Inferior parietal cortex (tissue), 1 donor: ENCODE measurements around the gene FYN.

Experiments used
- DNase-seq: peaks from one replicate; pipeline ENCODE4 v3.0.0-alpha.2; 2016; ENCODE audit errors: extremely low spot score

FYN gene

GRCh38 chr6:111769365-111770152 is 103.7 kb downstream of the FYN start:
- DNase-seq, result no peak

- no peak for DNase-seq
Measured at GRCh38 chr6:111768431-111768770, 104.9 kb downstream of the FYN start.

DNA sequence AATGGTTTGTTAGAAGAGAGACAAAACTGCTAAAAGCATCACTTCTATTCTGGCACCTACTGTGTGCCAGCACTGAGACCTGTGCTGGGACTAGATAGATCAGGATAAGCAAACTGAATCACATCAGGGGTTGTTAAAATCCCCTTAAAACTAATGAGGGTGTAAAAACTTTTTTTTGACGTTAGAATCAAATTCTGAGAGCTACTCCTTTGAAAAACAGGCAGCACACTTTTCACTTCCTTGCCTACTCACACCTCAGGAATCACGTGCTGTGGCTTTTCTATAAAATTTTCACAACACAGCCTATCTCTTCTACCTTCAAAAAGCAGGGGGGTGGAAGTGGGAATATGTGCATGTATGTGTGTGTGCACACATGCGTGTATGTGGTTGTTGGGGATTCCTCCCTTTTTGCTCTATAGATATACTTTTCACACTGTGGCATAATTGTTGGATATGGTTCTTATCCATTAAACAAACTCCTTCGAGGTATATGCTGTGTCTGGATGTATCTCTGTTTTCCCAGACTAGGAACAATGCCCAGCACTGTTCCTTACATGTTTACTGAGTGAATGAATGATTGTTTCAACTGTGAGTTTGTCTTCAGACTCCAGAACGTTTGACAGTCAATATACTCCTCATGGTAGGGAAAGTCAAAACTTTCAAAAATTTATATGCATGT is 105.4 kb downstream of the FYN start:
- no peak for DNase-seq

GRCh38 chr6:111766201-111766857 is 106.9 kb downstream of the FYN start:
- no peak for DNase-seq

DNA sequence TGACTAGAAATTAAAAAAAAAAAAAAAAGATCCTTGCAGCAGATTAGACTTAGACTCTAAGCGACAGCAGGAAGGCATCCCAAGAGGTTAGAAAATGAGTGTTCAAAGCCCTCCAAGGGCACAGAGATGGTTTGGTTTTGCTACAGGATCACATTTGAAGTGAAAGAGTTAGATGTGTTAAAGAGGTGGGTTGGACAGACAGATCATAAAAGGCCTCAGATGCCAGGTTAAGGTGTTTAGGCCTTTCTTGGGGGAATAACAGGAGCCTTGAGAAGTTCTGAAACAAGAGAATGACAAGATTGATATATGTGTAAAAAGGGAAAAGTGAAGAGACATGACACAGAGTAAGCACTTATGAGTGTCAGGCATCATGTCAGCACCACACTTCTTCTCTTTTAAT is 107.5 kb downstream of the FYN start:
- DNase-seq, result no peak

- DNase-seq, result no peak
Measured at GRCh38 chr6:111764238-111765175, 108.7 kb downstream of the FYN start.

DNA sequence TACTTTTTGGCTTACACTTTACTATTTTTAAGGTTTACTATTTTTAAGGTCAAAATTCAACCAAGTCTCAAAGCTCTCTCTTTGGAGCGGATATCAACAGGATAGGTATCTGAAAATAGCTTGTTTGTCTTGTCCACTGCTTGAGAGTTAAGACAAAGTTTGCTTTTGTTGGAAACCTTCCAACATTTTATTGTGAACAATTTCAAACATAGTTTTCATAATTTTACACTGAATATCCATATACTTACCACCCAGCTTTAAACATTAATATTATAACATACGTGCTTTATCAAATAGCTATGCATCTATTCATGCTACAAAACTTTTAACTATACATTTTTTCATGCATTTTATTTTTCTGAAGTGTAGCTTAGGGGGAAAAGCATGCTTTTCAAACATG is 109.9 kb downstream of the FYN start:
- no peak for DNase-seq

- no peak for DNase-seq
Measured at GRCh38 chr6:111761783-111762312, 111.4 kb downstream of the FYN start.

DNA sequence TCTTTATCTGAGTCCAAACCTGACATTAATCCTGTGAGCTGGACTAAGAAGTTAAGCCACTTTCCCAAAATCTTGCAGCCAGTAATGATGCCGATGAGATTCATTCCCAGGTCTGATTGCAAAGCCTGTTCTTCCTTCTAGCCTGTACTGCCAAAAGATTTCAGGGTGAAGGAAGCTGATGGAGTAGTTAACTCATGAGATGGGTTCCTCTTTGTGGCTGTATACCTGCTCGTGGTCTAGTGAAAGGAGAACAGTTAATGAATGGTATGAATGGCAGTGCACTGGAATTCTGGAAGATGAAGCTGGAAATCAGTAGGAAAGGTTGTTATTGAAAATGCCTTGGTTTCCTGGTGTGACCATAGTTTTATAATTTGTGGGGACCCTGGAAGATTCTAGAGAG is 112.0 kb downstream of the FYN start:
- DNase-seq, result no peak

- peak; percentile 56 for DNase-seq
Measured at GRCh38 chr6:111759836-111760785, 113.1 kb downstream of the FYN start.

DNA sequence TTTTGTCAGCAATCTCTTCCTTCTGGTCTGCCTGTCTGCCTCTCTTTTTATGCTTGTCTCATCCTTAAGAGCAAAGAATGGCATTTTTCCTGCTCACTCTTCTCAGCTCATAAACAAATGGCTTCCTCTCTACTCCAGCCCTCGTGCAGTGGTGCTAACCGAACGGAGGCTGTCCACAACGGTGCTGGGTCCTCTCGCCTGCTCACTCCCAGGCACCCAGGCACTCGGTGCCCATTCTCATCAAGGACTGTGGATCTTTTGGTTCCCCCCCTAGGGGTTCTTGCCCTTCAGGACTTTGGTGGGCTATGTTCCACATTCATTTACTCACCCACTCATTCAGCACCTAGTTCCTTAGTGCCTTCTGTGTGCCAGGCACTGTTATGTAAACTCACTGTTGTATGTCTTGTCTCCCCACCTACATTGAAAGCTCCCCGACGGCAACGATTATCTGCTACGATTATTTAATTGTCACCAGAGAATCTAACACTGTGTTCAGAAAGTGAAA is 113.9 kb downstream of the FYN start:
- DNase-seq, result peak; percentile 28

GRCh38 chr6:111758608-111759329 is 114.5 kb downstream of the FYN start:
- no peak for DNase-seq

- DNase-seq, result no peak
Measured at GRCh38 chr6:111757342-111757741, 115.9 kb downstream of the FYN start.

DNA sequence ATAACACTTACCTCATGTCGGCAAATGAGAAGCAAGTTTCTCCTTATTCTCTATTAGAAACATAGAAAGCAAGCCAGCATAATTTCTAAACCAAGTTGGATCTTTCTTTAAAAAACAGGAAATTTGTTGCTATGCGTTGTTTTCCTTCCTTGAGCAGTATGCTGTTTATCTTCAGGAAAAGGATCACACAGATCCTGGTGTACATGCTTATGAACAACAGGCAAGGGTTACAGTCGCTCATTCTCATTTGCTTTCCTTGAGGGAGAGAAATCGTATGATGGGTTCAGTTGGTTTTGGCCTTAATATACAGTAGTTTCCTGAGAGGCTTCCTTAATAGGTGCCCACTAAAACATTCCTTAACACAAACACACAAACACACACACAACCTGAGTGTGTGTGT is 118.8 kb downstream of the FYN start:
- DNase-seq, result no peak

GRCh38 chr6:111753573-111753972 is 119.7 kb downstream of the FYN start:
- DNase-seq, result no peak

DNA sequence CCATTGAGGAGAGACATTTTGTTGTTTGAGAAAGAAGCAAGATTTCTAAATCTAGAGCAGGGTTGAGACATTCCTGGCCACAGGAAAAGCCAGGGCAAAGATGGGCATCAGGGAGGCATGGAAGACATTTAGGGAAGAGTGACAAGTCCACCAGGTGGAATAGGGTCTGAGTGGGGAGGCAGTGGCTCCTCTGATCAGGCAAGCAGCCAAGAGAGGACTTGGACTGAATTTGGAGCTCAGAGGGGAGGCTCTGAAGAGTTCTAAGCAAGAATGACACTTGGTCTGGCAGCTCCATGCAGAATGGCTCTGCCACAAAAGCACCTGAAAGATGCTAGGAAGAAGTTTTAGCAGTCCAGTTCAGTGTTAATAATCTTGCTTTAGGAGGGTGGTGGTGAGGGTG is 120.8 kb downstream of the FYN start:
- DNase-seq, result no peak

GRCh38 chr6:111750753-111751673 is 122.2 kb downstream of the FYN start:
- DNase-seq, result no peak

DNA sequence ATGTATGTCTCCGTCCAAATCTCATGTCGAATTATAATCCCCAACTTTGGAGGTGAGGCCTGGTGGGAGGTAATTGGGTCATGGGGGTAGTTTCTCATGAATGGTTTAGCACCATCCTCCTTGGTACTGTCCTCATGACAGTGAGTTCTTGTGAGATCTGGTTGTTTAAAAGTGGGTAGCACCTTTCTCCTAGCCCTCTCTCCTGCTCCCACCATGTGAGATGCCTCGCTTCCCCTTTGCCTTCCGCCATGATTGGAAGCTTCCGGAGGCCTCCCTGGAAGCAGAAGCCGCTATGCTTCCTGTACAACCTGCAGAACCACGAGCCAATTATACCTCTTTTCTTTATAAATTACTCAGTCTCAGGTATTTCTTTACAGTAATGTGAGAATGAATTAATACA is 123.1 kb downstream of the FYN start:
- DNase-seq, result no peak
